H9 (cell line): Measurements from ENCODE around the gene MICAL2. TPM values are rescaled to one million over a fixed set of nuclear protein-coding genes. Genes with fewer than 3 reads are reported as not detected.

Experiments used
- DNase-seq: peaks from one replicate; pipeline ENCODE4 v3.0.0-alpha.2; 2017
- H2AFZ ChIP-seq: one replicate; pipeline ENCODE4 v1.6.1; 2013; ENCODE audit warnings: mild to moderate bottlenecking, low read length, control low read depth, moderate library complexity
- H2AK5ac ChIP-seq: 2 replicates; pipeline ENCODE4 v1.6.1; 2013; ENCODE audit warnings: low read length, control low read depth, mixed read lengths; ENCODE audit not compliant: insufficient read length
- H2BK120ac ChIP-seq: one replicate; pipeline ENCODE4 v1.6.1; 2013; ENCODE audit warnings: low read depth, mild to moderate bottlenecking, low read length, control low read depth, inconsistent platforms; ENCODE audit not compliant: poor library complexity, severe bottlenecking
- H2BK12ac ChIP-seq: 2 replicates; pipeline ENCODE4 v1.6.1; 2013; ENCODE audit warnings: low read length, control low read depth, mixed read lengths, low read depth; ENCODE audit not compliant: insufficient read length
- H2BK15ac ChIP-seq: 2 replicates; pipeline ENCODE4 v1.6.1; 2013; ENCODE audit warnings: low read depth, low read length, control low read depth
- H2BK20ac ChIP-seq: one replicate; pipeline ENCODE4 v1.6.1; 2013; ENCODE audit warnings: low read depth, mild to moderate bottlenecking, low read length, control low read depth, inconsistent platforms; ENCODE audit not compliant: poor library complexity, severe bottlenecking
- H2BK5ac ChIP-seq: 2 replicates; pipeline ENCODE4 v1.6.1; 2013; ENCODE audit warnings: low read length, control low read depth, mixed read lengths; ENCODE audit not compliant: insufficient read length
- H3K14ac ChIP-seq: 2 replicates; pipeline ENCODE4 v1.6.1; 2013; ENCODE audit warnings: low read length, control low read depth; ENCODE audit not compliant: insufficient read depth
- H3K18ac ChIP-seq: 2 replicates; pipeline ENCODE4 v1.6.1; 2013; ENCODE audit warnings: low read depth, mild to moderate bottlenecking, mixed read lengths, low read length, control low read depth; ENCODE audit not compliant: insufficient read length
- H3K23ac ChIP-seq: 2 replicates; pipeline ENCODE4 v1.6.1; 2013; ENCODE audit warnings: low read length, control low read depth, mixed read lengths, low read depth; ENCODE audit not compliant: insufficient read length
- H3K23me2 ChIP-seq: 2 replicates; pipeline ENCODE4 v1.6.1; 2013; ENCODE audit warnings: low read depth, mild to moderate bottlenecking, mixed read lengths, low read length, control low read depth; ENCODE audit not compliant: insufficient read length, poor library complexity, severe bottlenecking
- H3K27ac ChIP-seq: 2 replicates; pipeline ENCODE4 v1.5.1; 2013; ENCODE audit warnings: low read length, control low read depth, mixed read lengths, low read depth; ENCODE audit not compliant: insufficient read length
- H3K27me3 ChIP-seq: 2 replicates; pipeline ENCODE4 v1.6.1; 2013; ENCODE audit warnings: low read length, control low read depth, inconsistent platforms; ENCODE audit not compliant: insufficient read depth
- H3K4ac ChIP-seq: 2 replicates; pipeline ENCODE4 v1.6.1; 2013; ENCODE audit warnings: low read depth, mild to moderate bottlenecking, control low read depth, inconsistent platforms, low read length, moderate library complexity
- H3K4me1 ChIP-seq: 2 replicates; pipeline ENCODE4 v1.6.1; 2013; ENCODE audit warnings: low read length, control low read depth, inconsistent platforms; ENCODE audit not compliant: insufficient read depth
- H3K4me2 ChIP-seq: 2 replicates; pipeline ENCODE4 v1.6.1; 2013; ENCODE audit warnings: low read length, control low read depth, mixed read lengths; ENCODE audit not compliant: insufficient read length, insufficient read depth
- H3K56ac ChIP-seq: 2 replicates; pipeline ENCODE4 v1.6.1; 2013; ENCODE audit warnings: low read depth, mild to moderate bottlenecking, mixed read lengths, low read length, control low read depth; ENCODE audit not compliant: insufficient read length
- H3K79me1 ChIP-seq: 2 replicates; pipeline ENCODE4 v1.6.1; 2013; ENCODE audit warnings: low read depth, mild to moderate bottlenecking, moderate library complexity, low read length, control low read depth, inconsistent platforms; ENCODE audit not compliant: insufficient read depth, poor library complexity, severe bottlenecking
- H3K79me2 ChIP-seq: 2 replicates; pipeline ENCODE4 v1.6.1; 2013; ENCODE audit warnings: low read length, control low read depth, inconsistent platforms; ENCODE audit not compliant: insufficient read depth
- H3K9ac ChIP-seq: 2 replicates; pipeline ENCODE4 v1.6.1; 2013; ENCODE audit warnings: low read length, control low read depth, mixed read lengths; ENCODE audit not compliant: insufficient read length; ENCODE audit errors: extremely low read depth
- H3K9me3 ChIP-seq: one replicate; pipeline ENCODE4 v1.6.1; 2013; ENCODE audit warnings: low read depth, low read length, inconsistent platforms; ENCODE audit not compliant: control insufficient read depth
- H3T11ph ChIP-seq: one replicate; pipeline ENCODE4 v1.6.1; 2013; ENCODE audit warnings: mild to moderate bottlenecking, low read length, control low read depth, inconsistent platforms
- H4K20me1 ChIP-seq: one replicate; pipeline ENCODE4 v1.6.1; 2013; ENCODE audit not compliant: control insufficient read depth, insufficient read length, insufficient read depth
- H4K5ac ChIP-seq: 2 replicates; pipeline ENCODE4 v1.6.1; 2013; ENCODE audit warnings: low read depth, mild to moderate bottlenecking, mixed read lengths, low read length, control low read depth; ENCODE audit not compliant: insufficient read length
- H4K8ac ChIP-seq: replicated peaks from 2 replicates; pipeline ENCODE4 v1.6.1; 2013; ENCODE audit warnings: low read length, control low read depth, mixed read lengths, low read depth; ENCODE audit not compliant: insufficient read length
- H4K91ac ChIP-seq: 2 replicates; pipeline ENCODE4 v1.6.1; 2013; ENCODE audit warnings: low read depth, mild to moderate bottlenecking, moderate library complexity, mixed read lengths, low read length, control low read depth; ENCODE audit not compliant: insufficient read length
- H3K27ac Mint-ChIP-seq, 3 experiments: 2 replicates in 2 of 3; 3 replicates in 1 of 3; pipeline ENCODE4 v1.8.0; 2020 to 2021; ENCODE audit warnings: mixed read lengths in 3 of 3, mild to moderate bottlenecking in 1 of 3, moderate library complexity in 1 of 3
- H3K27me3 Mint-ChIP-seq: 2 replicates; pipeline ENCODE4 v1.8.0; 2021; ENCODE audit warnings: low read depth, mild to moderate bottlenecking, moderate library complexity, mixed read lengths
- H3K36me3 Mint-ChIP-seq, 3 experiments: 2 replicates in 2 of 3; 3 replicates in 1 of 3; pipeline ENCODE4 v1.8.0; 2020 to 2021; ENCODE audit warnings: low read depth in 3 of 3, mixed read lengths in 3 of 3; ENCODE audit not compliant: insufficient read depth in 1 of 3
- H3K4me1 Mint-ChIP-seq, 2 experiments: 2 replicates each; pipeline ENCODE4 v1.8.0; 2020; ENCODE audit warnings: mixed read lengths in 2 of 2
- H3K4me3 Mint-ChIP-seq, 2 experiments: 2 replicates in 1 of 2; 3 replicates in 1 of 2; pipeline ENCODE4 v1.8.0; 2020 to 2021; ENCODE audit warnings: mild to moderate bottlenecking in 2 of 2, mixed read lengths in 2 of 2, moderate library complexity in 1 of 2
- H3K9me3 Mint-ChIP-seq, 2 experiments: 2 replicates in 1 of 2; 3 replicates in 1 of 2; pipeline ENCODE4 v1.8.0; 2020; ENCODE audit warnings: mild to moderate bottlenecking in 2 of 2, mixed read lengths in 2 of 2, moderate library complexity in 1 of 2
- WGBS: extraction: QIAGEN DNeasy Blood & Tissue Kit; methylation state at CpG from one replicate; pipeline ENCODE4 v1.1.7; 2013; ENCODE audit warnings: missing lambda C conversion rate, low lambda C conversion rate, mixed read lengths; ENCODE audit not compliant: insufficient read length; ENCODE audit errors: extremely low coverage; 5-methylcytosine and 5-hydroxymethylcytosine counted together
- total RNA-seq: library from RNA; stranded (reverse); gene quantifications from 2 replicates; pipeline ENCODE4 v1.2.1, GENCODE V29; 2021
- TF ChIP-seq, protein P1 (sequence below): fragments of 200-600 bp; sonication (generic); conservative IDR thresholded peaks from 3 replicates; pipeline ENCODE4 v1.8.0; 2021; ENCODE audit warnings: antibody characterized with exemption, mild to moderate bottlenecking

Gene MICAL2
- total RNA-seq, 1 experiment from 2014 or later: 4.7 TPM

DNA sequence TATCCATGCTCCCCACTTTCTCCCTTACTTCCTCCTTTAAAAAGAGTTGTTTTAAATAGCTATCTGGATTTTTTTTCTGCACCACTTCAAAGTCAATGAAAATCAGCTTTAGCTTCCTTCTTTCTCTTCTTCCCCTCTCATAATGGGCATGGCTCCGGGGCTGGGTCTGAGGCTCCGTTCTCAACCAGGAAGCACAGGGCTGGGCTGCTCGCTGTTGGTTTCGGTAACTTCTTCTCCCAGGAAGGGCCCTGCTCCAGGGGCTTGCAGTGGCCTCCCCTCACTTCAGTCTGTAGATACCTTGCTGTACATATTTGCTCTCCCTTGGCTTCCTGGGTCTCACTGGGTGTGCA, 23.8 kb downstream of the MICAL2 start:
- Mint-ChIP-seq H3K27me3 (peaks cover 2% of the 10 kb centered on the region; the same call in 1 of the 2 replicates), H3K4me3 (no peak overlapping the region), H3K36me3 (no peaks in the 10 kb centered on the region), H3K27ac (no peak overlapping the region), H3K9me3 (no peaks in the 10 kb centered on the region), H3K4me1 (peaks cover 13 to 15% of the 10 kb centered on the region in 2 experiments)
- no peak overlapping the region for H2BK120ac ChIP-seq
- TF ChIP-seq, protein P1, sequence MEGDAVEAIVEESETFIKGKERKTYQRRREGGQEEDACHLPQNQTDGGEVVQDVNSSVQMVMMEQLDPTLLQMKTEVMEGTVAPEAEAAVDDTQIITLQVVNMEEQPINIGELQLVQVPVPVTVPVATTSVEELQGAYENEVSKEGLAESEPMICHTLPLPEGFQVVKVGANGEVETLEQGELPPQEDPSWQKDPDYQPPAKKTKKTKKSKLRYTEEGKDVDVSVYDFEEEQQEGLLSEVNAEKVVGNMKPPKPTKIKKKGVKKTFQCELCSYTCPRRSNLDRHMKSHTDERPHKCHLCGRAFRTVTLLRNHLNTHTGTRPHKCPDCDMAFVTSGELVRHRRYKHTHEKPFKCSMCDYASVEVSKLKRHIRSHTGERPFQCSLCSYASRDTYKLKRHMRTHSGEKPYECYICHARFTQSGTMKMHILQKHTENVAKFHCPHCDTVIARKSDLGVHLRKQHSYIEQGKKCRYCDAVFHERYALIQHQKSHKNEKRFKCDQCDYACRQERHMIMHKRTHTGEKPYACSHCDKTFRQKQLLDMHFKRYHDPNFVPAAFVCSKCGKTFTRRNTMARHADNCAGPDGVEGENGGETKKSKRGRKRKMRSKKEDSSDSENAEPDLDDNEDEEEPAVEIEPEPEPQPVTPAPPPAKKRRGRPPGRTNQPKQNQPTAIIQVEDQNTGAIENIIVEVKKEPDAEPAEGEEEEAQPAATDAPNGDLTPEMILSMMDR: no peak
- H4K8ac ChIP-seq: no peak overlapping the region
- H3K4ac ChIP-seq: no peak overlapping the region
- H2BK15ac ChIP-seq: no peak overlapping the region
- no peaks in the 10 kb centered on the region for H4K20me1 ChIP-seq
- no peaks in the 10 kb centered on the region for H3K79me1 ChIP-seq
- H2BK12ac ChIP-seq: no peak overlapping the region
- H4K5ac ChIP-seq: no peak overlapping the region
- H2AFZ ChIP-seq: no peak overlapping the region
- no peaks in the 10 kb centered on the region for H3K9me3 ChIP-seq
- no peak overlapping the region for H3K14ac ChIP-seq
- H3K4me2 ChIP-seq: no peak overlapping the region
- no peak overlapping the region for H2AK5ac ChIP-seq
- no peak for DNase-seq
- H3T11ph ChIP-seq: no peak overlapping the region
- H3K9ac ChIP-seq: no peak overlapping the region
- H4K91ac ChIP-seq: no peak overlapping the region
- no peaks in the 10 kb centered on the region for H3K27me3 ChIP-seq
- H3K56ac ChIP-seq: no peak overlapping the region
- no peak overlapping the region for H2BK5ac ChIP-seq
- H3K18ac ChIP-seq: no peak overlapping the region
- H3K23me2 ChIP-seq: no peaks in the 10 kb centered on the region
- no peak overlapping the region for H3K27ac ChIP-seq
- no CpG with 5 or more reads among the region's 4 CpGs for WGBS
- H3K23ac ChIP-seq: no peak overlapping the region
- no peak overlapping the region for H2BK20ac ChIP-seq
- no peaks in the 10 kb centered on the region for H3K79me2 ChIP-seq
- H3K4me1 ChIP-seq: no peaks in the 10 kb centered on the region; the same call in 1 of the 2 replicates
